Measurements from ENCODE around the gene FBXL22. TPM values are rescaled to one million over a fixed set of nuclear protein-coding genes. Genes with fewer than 3 reads are reported as not detected.

Gene FBXL22
- total RNA-seq, 1 experiment from 2014 or later = 0.17 TPM

DNA sequence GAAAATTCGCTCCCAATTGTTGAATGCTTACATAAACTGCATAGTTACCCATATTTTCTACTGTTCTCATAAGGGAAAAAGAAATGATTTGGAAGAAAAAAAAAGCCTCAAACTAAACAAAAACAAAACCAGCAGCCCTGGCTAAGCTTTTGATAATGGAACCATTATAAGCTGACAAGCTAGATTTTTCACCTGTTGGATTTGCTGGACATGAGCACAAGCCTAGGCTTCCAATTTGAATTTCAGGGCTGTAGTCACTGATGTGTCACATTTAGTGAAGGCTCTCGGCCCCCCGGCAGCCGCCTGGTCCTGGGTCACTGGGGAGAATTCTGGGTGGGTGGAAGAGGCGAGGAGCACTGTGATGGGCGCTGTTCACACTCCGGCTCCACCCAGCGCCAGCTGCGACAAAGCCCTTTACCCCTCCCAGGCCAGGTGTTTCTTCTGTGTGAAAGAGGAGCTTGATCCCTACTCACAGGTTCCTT is 4.6 kb downstream of the FBXL22 start:
- Histone ChIP-seq H3K36me3 (ENCODE audit: low read depth) (no peaks in the 10 kb centered on the region), H2AFZ (peak overlapping the region; percentile 89), H3K4me1 (replicated peaks; ENCODE audit: insufficient read depth) (peaks cover 6% of the 10 kb centered on the region; the same call in 1 of the 2 replicates), H3K4me3 (peak overlapping the region; percentile 82), H3K27me3 (ENCODE audit: insufficient read depth, low read depth) (no peaks in the 10 kb centered on the region), H3K9me2 (ENCODE audit: insufficient read depth) (no peaks in the 10 kb centered on the region), H3K4me2 (peak overlapping the region; percentile 80), H3K79me2 (ENCODE audit: low read depth) (no peaks in the 10 kb centered on the region), H3K9me3 (ENCODE audit: insufficient read depth, low read depth) (no peaks in the 10 kb centered on the region), H3K27ac (no peak overlapping the region), H4K20me1 (ENCODE audit: insufficient read depth) (no peaks in the 10 kb centered on the region), H3F3A (ENCODE audit: insufficient read depth, low read depth) (peaks cover 8% of the 10 kb centered on the region; the same call in 1 of the 2 replicates)
- CTCF ChIA-PET = interaction anchor here (0.5 kb wide), 1 partner anchor 339 kb away, joined by 3 read pairs; no protein-coding TSS in a partner anchor
- no peak for TF ChIP-seq EZH2 (IDR thresholded peaks at IDR 0.05; ENCODE audit: low read depth)
- TF ChIP-seq, protein P1, sequence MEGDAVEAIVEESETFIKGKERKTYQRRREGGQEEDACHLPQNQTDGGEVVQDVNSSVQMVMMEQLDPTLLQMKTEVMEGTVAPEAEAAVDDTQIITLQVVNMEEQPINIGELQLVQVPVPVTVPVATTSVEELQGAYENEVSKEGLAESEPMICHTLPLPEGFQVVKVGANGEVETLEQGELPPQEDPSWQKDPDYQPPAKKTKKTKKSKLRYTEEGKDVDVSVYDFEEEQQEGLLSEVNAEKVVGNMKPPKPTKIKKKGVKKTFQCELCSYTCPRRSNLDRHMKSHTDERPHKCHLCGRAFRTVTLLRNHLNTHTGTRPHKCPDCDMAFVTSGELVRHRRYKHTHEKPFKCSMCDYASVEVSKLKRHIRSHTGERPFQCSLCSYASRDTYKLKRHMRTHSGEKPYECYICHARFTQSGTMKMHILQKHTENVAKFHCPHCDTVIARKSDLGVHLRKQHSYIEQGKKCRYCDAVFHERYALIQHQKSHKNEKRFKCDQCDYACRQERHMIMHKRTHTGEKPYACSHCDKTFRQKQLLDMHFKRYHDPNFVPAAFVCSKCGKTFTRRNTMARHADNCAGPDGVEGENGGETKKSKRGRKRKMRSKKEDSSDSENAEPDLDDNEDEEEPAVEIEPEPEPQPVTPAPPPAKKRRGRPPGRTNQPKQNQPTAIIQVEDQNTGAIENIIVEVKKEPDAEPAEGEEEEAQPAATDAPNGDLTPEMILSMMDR (conservative IDR thresholded peaks at IDR 0.05) = no peak
- POLR2A ChIA-PET (ENCODE audit: unreplicated experiment) = interaction anchor here (0.6 kb wide), 3 partner anchors 150 to 494 kb away, joined by 3 to 4 read pairs (median 3); no protein-coding TSS in a partner anchor
- peak in 1 of 2 experiments; percentile 14 for DNase-seq
- no TSS peak for BruUV-seq (replicated peaks)
- intact Hi-C loops (cut with micrococcal nuclease; ENCODE audit: unreplicated experiment) = loop anchor here (2.0 to 5.0 kb wide), 3 partner anchors 135 to 491 kb away; partner anchors contain the start of gene CIAO2A

DNA sequence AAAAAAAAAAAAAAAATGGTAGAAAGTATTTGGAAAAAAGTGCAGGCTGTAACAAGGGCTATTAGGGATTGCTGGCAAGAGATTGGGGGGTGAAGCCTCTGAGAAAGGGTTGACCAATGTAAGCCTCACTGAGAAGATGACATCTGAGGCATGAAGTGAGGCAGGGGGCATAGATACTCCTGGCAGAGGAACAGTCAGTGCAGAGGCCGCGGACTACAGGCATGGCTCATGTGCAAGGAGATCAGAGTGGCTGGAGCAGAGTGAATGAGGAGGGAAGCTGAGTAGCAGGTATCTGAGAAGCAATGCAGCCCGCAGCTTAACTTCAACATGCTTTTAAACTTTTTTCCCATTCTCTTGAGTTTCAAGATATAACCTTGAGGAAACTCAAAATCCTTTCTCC is 5.4 kb downstream of the FBXL22 start:
- H3K36me3 ChIP-seq (ENCODE audit: low read depth) = no peaks in the 10 kb centered on the region
- H3K79me2 ChIP-seq (ENCODE audit: low read depth) = no peaks in the 10 kb centered on the region
- no peaks in the 10 kb centered on the region for H3K9me3 ChIP-seq (ENCODE audit: insufficient read depth, low read depth)
- H3F3A ChIP-seq (ENCODE audit: insufficient read depth, low read depth) = peaks cover 8% of the 10 kb centered on the region; the same call in 1 of the 2 replicates
- no peaks in the 10 kb centered on the region for H3K27me3 ChIP-seq (ENCODE audit: insufficient read depth, low read depth)
- H3K4me2 ChIP-seq = no peak overlapping the region; the same call in 1 of the 2 replicates
- no peaks in the 10 kb centered on the region for H3K9me2 ChIP-seq (ENCODE audit: insufficient read depth)
- no TSS peak for BruUV-seq (replicated peaks)
- DNase-seq = no peak
- H4K20me1 ChIP-seq (ENCODE audit: insufficient read depth) = no peaks in the 10 kb centered on the region
- ChIA-PET POLR2A (ENCODE audit: unreplicated experiment) (no interaction called here), CTCF (no interaction called here)
- no peak overlapping the region for H3K4me3 ChIP-seq
- H2AFZ ChIP-seq = no peak overlapping the region
- TF ChIP-seq, protein P1 (conservative IDR thresholded peaks at IDR 0.05) = no peak
- TF ChIP-seq EZH2 (IDR thresholded peaks at IDR 0.05; ENCODE audit: low read depth) = no peak
- intact Hi-C loops (cut with micrococcal nuclease; ENCODE audit: unreplicated experiment) = loop anchor here (5.0 kb wide), 2 partner anchors 315 to 490 kb away; partner anchors contain the start of gene CIAO2A
- H3K4me1 ChIP-seq (replicated peaks; ENCODE audit: insufficient read depth) = peaks cover 6% of the 10 kb centered on the region; the same call in 1 of the 2 replicates
- no peak overlapping the region for H3K27ac ChIP-seq

DNA sequence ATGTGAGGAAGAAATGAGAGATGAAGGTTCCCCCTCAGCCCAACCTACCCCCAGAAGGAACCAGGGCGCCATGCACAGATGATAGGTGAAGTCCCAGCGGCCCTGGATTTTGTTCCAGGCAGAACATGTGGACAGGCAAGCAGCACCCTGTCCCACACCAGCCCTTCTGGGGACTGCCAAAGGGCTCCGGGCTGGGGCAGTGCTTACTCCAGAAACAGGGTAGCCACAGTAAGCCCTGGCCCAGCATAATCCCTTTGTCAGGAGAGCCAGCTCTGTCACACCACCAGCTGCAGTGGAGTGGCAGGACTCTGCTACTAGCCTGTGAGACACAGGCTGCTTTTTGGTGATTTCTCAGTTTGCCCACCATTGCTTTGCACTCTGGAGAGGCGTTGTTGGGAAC is 6.3 kb downstream of the FBXL22 start:
- TF ChIP-seq, protein P1 (conservative IDR thresholded peaks at IDR 0.05) = no peak
- no peak for TF ChIP-seq EZH2 (IDR thresholded peaks at IDR 0.05; ENCODE audit: low read depth)
- no peak for DNase-seq
- peaks cover 8% of the 10 kb centered on the region; the same call in 1 of the 2 replicates for H3F3A ChIP-seq (ENCODE audit: insufficient read depth, low read depth)
- H2AFZ ChIP-seq = no peak overlapping the region
- H3K79me2 ChIP-seq (ENCODE audit: low read depth) = no peaks in the 10 kb centered on the region
- no peaks in the 10 kb centered on the region for H3K9me2 ChIP-seq (ENCODE audit: insufficient read depth)
- no peak overlapping the region for H3K4me2 ChIP-seq
- intact Hi-C loops (cut with micrococcal nuclease; ENCODE audit: unreplicated experiment) = loop anchor here (5.0 kb wide), 2 partner anchors 316 to 489 kb away; partner anchors contain the start of gene CIAO2A
- no peak overlapping the region for H3K27ac ChIP-seq
- CTCF ChIA-PET = no interaction called here
- no TSS peak for BruUV-seq (replicated peaks)
- H3K4me3 ChIP-seq = no peak overlapping the region
- H3K27me3 ChIP-seq (ENCODE audit: insufficient read depth, low read depth) = no peaks in the 10 kb centered on the region
- H3K36me3 ChIP-seq (ENCODE audit: low read depth) = no peaks in the 10 kb centered on the region
- POLR2A ChIA-PET (ENCODE audit: unreplicated experiment) = no interaction called here
- no peaks in the 10 kb centered on the region for H4K20me1 ChIP-seq (ENCODE audit: insufficient read depth)
- peaks cover 6% of the 10 kb centered on the region; the same call in 1 of the 2 replicates for H3K4me1 ChIP-seq (replicated peaks; ENCODE audit: insufficient read depth)
- H3K9me3 ChIP-seq (ENCODE audit: insufficient read depth, low read depth) = no peaks in the 10 kb centered on the region

All from PC-9 (cell line).